Effector CD4-positive, alpha-beta T cell (primary cell): ENCODE results near the gene LGR6.
"Not testable (repeated sequence)": the region's sequence is repeated elsewhere in the genome, so short reads cannot be mapped to it uniquely, and the experiment has no call there.

ENCODE experiments used
- DNase-seq: peaks from one replicate; pipeline ENCODE4 v3.0.0-alpha.2; 2020

Gene LGR6

GRCh38 chr1:202160377-202160940 lies 33.1 kb upstream of the LGR6 start, which contains the start of gene PTPN7:
Gene PTPN7, minus strand, starts transcription at chr1:202160602. Its CDS starts 1,200 bp downstream, at chr1:202159402.
- peak; percentile 67 for DNase-seq

DNA sequence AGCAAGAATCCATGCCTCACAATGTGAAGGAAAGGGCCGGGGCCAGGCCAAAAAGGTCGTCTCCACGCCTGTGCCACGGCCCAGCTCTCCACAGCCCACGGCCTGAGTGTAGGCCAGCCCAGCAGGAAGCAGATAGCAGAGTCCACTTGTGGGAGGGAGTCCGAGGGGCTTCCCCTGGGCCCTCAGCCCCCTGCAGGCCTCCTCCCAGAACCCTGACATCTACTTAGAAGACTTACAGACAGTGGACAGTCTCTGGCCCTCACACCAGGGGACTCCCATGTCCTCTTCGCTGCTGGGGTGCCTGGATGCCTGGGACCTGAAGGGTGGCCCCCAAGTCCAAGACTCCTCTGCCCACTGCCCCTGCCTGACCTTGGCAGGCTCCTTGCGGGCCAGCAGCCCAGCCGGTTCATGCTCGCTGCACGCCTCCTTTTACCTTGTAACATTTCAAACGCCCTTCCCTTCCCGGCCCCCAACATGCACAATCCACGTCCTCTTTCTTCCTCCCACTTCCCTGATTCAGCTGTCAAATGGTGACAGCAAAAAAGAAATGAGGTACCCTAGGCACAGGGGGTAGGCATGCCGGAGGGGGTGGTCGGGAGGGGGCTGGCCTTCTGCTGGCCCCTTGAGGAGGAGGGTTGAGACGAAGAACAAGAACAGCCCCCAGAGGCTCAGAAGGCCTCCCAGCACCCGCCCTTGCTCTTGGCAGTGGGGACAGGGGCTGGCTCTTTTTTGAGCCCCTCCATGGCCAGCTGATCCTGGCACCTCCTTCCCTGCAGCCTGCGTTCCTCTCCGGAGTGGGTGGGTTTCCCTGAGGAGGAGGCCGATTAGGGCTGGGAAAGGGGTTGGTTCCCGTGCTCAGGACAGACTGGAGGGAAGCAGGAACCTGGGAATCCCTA lies 32.2 kb upstream of the LGR6 start:
- DNase-seq, result no peak

GRCh38 chr1:202162047-202162417 lies 31.6 kb upstream of the LGR6 start:
- no peak for DNase-seq

DNA sequence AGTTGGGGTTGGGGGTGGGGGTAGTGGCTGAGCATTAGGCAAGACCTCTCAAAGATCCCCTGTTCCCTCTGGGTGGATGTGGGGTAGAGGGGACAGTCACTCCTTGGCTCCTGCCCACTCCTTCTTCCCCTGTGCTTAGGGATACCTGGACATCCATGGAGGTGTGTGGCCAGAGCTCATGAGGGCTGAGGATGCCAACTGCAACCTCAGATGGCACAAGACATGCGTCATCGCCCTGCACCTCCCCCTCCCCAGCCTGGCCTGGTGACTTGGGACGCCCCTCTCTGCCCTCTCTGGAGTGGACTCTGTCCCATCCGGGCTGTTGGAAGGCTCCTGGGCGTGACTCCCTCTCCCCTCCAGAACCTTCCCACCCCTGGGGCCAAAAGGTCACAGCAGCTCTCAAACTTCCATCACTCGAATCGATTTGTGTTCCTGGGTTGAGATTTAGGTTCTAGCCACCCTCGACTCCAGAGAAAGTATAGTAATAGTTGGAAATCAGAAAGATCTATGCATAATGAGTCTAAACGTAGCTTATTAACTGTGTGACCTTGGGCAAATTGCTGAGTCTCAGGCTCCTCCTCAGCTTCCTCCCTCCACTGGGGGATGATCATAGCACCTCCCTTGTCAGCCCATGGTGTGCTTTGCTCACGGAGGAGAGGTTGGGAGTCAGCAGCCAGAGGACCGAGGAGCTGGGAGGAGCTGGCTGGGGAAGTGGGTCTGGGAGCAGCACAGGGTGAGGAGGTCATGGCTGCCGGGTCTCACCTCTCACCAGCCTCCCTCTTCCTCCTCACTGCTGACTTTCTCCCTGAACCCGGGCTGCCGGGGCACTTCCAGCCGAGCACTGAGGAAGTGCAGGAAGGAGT lies 30.9 kb upstream of the LGR6 start:
- no peak for DNase-seq

- no peak for DNase-seq
These were observed 30.0 kb upstream of the LGR6 start for GRCh38 chr1:202163281-202164270.

- DNase-seq, result peak; percentile 79
These were observed 29.1 kb upstream of the LGR6 start for GRCh38 chr1:202164271-202165037.

GRCh38 chr1:202165267-202165941 lies 28.2 kb upstream of the LGR6 start:
- DNase-seq, result no peak

DNA sequence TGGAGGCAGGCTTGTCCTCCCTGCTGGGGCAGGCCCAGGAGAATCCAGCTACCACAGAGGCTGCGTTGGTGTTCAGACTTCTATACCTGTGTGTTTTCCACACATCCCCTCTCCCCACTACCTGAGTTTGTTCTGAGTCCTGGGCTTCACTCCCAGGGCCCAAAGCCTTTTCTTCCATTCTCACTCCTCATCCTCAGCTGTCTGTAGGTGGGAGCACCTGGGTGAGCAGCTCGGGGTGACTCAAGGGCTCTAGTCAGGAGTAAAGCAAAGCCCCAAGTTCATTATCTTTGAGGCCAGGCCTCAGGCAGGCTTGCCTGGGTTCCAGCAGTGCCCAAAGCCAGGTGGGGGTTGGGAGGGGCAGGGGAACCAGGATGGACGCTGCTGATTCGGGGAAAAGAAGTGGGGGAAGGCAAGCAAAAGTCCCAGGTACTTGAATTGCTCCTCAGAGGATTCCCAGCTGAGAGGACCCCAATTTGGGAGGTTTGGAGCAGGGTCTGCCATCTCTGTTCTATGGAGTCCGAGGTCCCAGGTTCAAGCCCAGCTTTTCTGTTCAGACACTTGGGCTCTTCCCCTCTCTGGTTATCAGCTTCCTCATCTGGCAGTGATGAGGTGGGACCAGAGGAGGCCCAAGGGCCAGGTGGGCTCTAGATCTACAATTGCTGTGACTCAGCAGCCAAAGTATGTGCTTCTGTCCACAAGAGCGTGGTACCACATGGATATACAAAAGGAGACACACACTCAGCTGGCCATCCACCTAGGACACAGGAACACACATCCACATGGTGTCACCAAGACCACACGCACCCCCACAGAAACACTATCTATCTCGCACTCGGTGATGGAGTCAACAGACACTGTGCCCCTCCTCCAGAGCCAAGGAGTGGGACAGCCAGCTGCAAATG lies 27.4 kb upstream of the LGR6 start:
- DNase-seq, result no peak

GRCh38 chr1:202167054-202167453 lies 26.5 kb upstream of the LGR6 start:
- not testable (repeated sequence) for DNase-seq

DNA sequence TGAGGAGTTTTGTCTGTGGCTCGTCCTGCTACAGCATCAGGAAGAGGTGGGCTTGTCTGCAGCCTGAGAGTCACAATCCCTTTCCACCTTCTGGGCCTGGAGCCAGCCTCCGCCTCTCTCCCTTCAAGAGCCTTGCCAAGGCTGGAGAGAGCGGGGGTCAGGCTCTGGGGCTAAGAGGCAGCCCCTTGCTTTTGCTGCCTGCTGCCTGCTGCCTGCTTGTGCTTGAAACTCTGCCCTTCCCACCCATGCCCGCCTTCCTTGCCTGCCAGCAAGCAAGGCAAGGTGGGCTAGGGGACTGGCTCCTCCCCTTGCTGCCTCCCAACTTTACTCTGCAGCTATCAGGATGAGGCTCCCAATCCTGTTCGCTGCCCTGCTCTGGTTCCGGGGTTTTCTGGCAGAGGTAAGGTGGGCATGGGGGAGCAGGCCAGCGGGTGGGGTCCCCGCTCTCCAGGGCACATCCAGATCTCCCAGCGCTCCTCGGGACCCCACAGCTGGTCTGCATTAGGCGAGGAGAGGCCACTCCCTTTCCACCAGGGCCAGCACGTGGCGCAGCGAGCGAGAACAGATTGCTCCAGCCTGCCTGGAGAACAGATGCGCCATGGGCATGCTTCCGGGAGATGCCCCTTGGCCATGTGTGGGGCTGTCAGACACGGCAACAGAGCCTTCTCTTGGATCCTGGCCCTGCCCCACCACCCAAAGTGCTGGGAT lies 25.7 kb upstream of the LGR6 start:
- no peak for DNase-seq

DNA sequence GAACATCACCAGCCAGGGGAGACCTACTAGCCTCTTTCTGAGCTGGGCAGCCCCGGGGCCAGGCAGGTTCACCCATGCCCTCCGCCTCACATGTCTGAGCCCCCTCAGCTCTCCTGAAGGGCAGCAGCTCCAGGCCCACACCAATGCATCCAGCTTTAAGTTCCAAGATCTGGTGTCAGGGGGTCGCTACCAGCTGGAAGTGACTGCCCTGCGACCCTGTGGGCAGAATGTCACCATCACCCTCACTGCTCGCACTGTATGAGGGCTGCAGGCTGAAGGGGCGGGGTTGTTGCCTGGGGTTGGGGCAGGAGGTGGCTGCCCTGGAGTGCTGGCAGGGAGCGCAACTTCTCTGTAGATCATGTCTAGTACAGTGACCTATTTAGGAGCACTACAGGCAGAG lies 24.7 kb upstream of the LGR6 start:
- DNase-seq, result no peak

DNA sequence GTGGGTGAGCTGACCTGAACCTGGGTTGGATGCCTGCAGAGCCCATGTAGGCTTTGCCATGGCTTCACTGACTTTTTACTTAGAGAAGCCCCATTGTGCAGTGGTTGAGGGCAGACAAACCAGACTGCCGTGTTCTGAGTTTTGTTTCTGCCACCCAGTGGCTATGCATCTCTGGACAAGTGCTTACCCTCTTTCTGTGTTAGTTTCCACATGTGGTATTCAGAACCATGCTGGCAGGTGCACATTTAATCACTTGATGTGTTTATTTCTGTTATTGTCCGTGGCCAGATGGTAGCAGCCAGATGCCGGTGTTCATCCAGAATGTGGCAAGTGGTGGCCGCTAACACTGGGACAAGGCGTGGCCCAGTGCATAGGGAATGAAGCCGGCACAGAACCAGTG lies 22.9 kb upstream of the LGR6 start:
- no peak for DNase-seq

DNA sequence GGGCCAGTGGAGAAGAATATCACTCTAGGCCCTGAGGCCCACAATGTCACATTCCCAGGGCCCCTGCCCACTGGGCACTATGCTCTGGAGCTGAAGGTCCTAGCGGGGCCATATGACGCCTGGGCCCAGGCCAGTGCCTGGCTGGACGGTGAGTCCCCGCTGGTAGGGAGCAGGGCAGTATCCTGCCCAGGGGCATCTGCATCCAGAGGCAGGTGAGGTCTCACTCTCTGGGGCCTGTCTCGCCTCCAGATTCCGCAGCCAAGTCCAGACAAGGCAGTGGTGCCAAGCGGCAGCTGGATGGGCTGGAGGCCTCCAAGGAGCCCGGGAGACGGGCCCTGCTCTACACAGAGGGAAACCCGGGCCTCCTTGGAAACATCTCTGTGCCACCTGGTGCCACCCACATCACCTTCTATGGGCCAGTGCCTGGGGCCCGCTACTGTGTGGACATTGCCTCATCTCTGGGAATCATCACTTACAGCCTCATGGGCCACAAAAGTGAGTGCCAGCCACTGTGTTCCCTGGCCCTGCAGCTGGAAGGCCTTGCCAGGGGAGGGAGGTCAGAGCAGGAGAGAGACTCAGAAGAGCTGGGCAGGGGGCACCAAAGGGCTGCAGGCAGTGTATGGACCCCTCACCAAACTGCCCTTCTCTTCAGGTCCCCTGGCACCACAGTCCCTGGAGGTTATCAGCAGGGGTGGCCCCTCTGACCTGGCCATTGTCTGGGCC lies 22.1 kb upstream of the LGR6 start:
- DNase-seq, result no peak

GRCh38 chr1:202172015-202172355 lies 21.6 kb upstream of the LGR6 start:
- no peak for DNase-seq

DNA sequence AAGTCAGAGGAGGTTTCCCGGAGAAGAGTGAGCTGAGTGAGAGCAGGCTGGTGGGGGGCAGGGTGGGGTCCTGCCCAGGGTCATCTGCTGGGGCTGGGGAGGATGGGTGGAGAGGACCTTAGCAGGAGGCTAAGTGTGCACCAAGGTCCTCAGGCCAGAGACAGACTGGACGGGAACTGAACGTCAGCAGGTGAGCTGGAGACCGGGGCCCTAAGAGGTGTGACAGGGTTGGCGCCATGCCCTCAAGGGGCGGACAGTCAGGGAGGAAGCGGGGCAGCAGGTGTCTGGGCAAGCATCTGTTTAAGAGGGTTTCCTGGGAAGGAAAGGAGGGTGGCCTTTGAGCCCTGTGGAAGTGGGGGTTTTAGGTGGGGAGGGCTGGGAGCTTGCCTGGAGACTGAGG lies 19.6 kb upstream of the LGR6 start:
- DNase-seq, result no peak

DNA sequence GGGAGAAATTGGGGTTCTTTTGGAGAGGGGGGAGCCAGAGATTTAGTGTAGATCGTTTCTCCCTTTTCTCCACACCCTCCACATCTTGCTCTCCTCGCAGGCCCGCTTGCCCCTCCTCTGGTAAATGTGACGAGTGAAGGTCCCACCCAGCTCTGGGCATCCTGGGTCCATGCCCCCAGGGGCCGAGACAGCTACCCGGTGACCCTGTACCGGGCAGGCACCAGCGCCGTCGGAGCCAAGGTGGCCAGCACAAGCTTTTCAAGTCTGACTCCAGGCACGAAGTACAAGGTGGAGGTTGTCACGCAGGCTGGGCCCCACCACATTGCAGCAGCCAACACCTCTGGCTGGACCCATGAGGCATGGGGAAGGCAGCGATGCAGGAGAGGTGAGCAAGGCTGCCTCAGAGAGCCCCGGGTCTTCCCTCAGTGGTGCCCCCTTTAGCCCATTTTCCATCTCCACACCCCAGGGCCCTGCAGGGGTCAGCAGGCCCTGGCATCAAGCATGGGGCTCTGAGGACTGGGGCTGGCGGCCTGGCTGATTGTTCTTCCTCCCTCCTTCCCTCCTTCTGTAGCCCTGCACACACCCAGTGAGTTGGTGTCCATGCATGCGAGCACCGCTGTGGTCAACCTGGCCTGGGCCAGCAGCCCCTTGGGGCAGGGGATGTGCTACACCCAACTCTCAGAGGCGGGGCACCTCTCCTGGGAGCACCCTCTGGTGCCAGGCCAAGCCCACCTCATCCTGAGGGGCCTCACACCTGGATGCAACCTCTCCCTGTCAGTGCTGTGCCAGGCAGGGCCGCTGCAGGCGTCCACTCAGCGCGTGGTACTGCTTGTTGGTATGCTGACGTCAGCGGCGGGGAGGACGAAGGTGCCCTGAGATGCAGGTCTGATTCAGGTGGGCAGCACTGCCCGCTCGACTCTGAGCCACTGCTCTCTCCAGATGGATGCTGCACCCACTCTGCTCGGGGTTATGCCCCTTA lies 16.4 kb upstream of the LGR6 start:
- no peak for DNase-seq
